ENCODE results near the gene TSC22D3. TPM values are rescaled to one million over a fixed set of nuclear protein-coding genes. Genes with fewer than 3 reads are reported as not detected.

TSC22D3 gene
- total RNA-seq, 2 donors from 2014 or later = 9.9 to 10.5 TPM

- TF ChIP-seq, protein P1, sequence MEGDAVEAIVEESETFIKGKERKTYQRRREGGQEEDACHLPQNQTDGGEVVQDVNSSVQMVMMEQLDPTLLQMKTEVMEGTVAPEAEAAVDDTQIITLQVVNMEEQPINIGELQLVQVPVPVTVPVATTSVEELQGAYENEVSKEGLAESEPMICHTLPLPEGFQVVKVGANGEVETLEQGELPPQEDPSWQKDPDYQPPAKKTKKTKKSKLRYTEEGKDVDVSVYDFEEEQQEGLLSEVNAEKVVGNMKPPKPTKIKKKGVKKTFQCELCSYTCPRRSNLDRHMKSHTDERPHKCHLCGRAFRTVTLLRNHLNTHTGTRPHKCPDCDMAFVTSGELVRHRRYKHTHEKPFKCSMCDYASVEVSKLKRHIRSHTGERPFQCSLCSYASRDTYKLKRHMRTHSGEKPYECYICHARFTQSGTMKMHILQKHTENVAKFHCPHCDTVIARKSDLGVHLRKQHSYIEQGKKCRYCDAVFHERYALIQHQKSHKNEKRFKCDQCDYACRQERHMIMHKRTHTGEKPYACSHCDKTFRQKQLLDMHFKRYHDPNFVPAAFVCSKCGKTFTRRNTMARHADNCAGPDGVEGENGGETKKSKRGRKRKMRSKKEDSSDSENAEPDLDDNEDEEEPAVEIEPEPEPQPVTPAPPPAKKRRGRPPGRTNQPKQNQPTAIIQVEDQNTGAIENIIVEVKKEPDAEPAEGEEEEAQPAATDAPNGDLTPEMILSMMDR (conservative IDR thresholded peaks at IDR 0.05) = no peak
- no peak overlapping the region for H3K4me3 Mint-ChIP-seq
- 93 to 98% methylated on average over 3 to 8 of the region's 9 CpGs for WGBS, 2 experiments (ENCODE audit: insufficient coverage in 1 of 2, insufficient read length in 1 of 2)
Measured at GRCh38 chrX:107721318-107721717, 54.3 kb downstream of the TSC22D3 start.

GRCh38 chrX:107718156-107718621 lies 57.4 kb downstream of the TSC22D3 start:
- Histone ChIP-seq H3K4me3 (ENCODE audit: low read length) (no peak overlapping the region), H3K27ac (ENCODE audit: low read depth, low read length) (no peak overlapping the region), H3K36me3 (ENCODE audit: control insufficient read depth, insufficient read depth, low read length) (no peaks in the 10 kb centered on the region), H3K4me1 (ENCODE audit: control insufficient read depth, insufficient read depth, low read length) (no peaks in the 10 kb centered on the region), H3K9ac (ENCODE audit: extremely low read depth, low read length, poor library complexity, severe bottlenecking) (no peak overlapping the region), H3K9me3 (ENCODE audit: control insufficient read depth, low read length) (no peaks in the 10 kb centered on the region), H3K27me3 (ENCODE audit: control insufficient read depth, insufficient read depth, low read length, poor library complexity, severe bottlenecking) (peaks cover 14% of the 10 kb centered on the region)
- 56 to 100% methylated on average over 1 to 3 of the region's 3 CpGs for WGBS, 2 experiments (ENCODE audit: insufficient coverage in 1 of 2, insufficient read length in 1 of 2)
- peaks cover 15% of the 10 kb centered on the region for H3K4me1 Mint-ChIP-seq
- no peaks in the 10 kb centered on the region for H3K9me3 Mint-ChIP-seq
- no peaks in the 10 kb centered on the region for H3K36me3 Mint-ChIP-seq (ENCODE audit: low read depth)
- no peak overlapping the region for H3K27ac Mint-ChIP-seq
- peaks cover 48% of the 10 kb centered on the region for H3K27me3 Mint-ChIP-seq (ENCODE audit: insufficient read depth)
- TF ChIP-seq, protein P1 (conservative IDR thresholded peaks at IDR 0.05) = peak; percentile 87
- no peak overlapping the region for H3K4me3 Mint-ChIP-seq
- peak; percentile 95 for DNase-seq

More at GRCh38 chrX:107721318-107721717, 54.3 kb downstream of the TSC22D3 start:
- DNase-seq = no peak
- Mint-ChIP-seq H3K36me3 (ENCODE audit: low read depth) (no peaks in the 10 kb centered on the region), H3K27me3 (ENCODE audit: insufficient read depth) (peaks cover 50% of the 10 kb centered on the region), H3K27ac (no peak overlapping the region), H3K4me1 (peaks cover 15% of the 10 kb centered on the region), H3K9me3 (no peaks in the 10 kb centered on the region)
- Histone ChIP-seq H3K4me3 (ENCODE audit: low read length) (no peak overlapping the region), H3K9me3 (ENCODE audit: control insufficient read depth, low read length) (no peaks in the 10 kb centered on the region), H3K27ac (ENCODE audit: low read depth, low read length) (no peak overlapping the region), H3K27me3 (ENCODE audit: control insufficient read depth, insufficient read depth, low read length, poor library complexity, severe bottlenecking) (peaks cover 4% of the 10 kb centered on the region), H3K9ac (ENCODE audit: extremely low read depth, low read length, poor library complexity, severe bottlenecking) (no peak overlapping the region), H3K36me3 (ENCODE audit: control insufficient read depth, insufficient read depth, low read length) (no peaks in the 10 kb centered on the region), H3K4me1 (ENCODE audit: control insufficient read depth, insufficient read depth, low read length) (no peaks in the 10 kb centered on the region)

DNA sequence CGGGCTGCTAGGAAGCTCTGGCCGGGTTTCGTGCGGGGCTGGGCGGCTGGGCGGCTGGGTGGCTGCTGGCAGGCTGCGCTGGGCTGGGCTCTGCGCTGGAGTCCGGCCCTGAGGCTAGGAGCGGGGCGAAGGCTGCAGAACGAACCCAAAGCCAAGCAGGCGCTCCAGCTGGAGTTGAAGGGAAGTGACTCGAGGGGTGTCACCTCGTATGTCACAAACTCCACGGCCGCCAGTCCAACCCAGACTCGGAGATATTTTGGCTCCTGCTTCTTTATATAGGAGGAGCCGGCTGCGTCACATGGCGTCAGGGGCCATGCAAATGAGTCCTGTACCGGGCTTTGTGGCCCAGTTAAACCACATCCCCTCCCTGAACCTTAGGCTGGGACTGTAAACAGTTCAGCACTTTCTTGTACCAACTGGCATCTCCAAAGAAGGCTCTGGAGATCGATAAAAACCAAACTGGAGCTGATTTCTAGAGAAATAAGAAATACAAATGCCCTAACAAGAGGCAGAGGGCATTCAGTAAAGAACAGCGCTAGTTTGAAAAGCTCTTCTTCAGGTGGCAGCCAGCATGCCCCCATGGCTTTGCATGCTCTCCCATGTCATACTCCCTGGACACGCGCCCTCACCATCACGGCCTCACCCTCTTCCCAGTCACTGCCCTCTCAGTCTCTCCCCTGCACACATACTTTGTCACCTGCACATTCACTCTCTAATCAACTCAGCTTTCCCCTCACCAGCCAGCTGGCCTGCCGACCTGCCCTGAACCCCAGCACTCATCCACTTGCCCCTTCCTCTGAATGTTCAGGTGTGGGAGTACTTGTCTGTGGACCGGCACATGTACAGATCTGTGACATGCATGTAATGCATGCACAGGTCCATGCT lies 58.5 kb downstream of the TSC22D3 start:
- no peaks in the 10 kb centered on the region for H3K36me3 Mint-ChIP-seq (ENCODE audit: low read depth)
- H3K4me1 Mint-ChIP-seq = peaks cover 15% of the 10 kb centered on the region
- DNase-seq = peak; percentile 93
- Histone ChIP-seq H3K9ac (ENCODE audit: extremely low read depth, low read length, poor library complexity, severe bottlenecking) (peak overlapping the region; percentile 3), H3K27me3 (ENCODE audit: control insufficient read depth, insufficient read depth, low read length, poor library complexity, severe bottlenecking) (peaks cover 14% of the 10 kb centered on the region), H3K4me1 (ENCODE audit: control insufficient read depth, insufficient read depth, low read length) (no peaks in the 10 kb centered on the region), H3K4me3 (ENCODE audit: low read length) (peak overlapping the region; percentile 73), H3K27ac (ENCODE audit: low read depth, low read length) (peak overlapping the region; percentile 49), H3K9me3 (ENCODE audit: control insufficient read depth, low read length) (no peaks in the 10 kb centered on the region), H3K36me3 (ENCODE audit: control insufficient read depth, insufficient read depth, low read length) (no peaks in the 10 kb centered on the region)
- TF ChIP-seq, protein P1 (conservative IDR thresholded peaks at IDR 0.05) = no peak
- 23% methylated on average over 29 of the region's 29 CpGs; no CpG with 5 or more reads in 1 of the 2 experiments for WGBS, 2 experiments (ENCODE audit: insufficient coverage in 1 of 2, insufficient read length in 1 of 2)
- H3K9me3 Mint-ChIP-seq = no peaks in the 10 kb centered on the region
- H3K27me3 Mint-ChIP-seq (ENCODE audit: insufficient read depth) = peaks cover 47% of the 10 kb centered on the region
- H3K4me3 Mint-ChIP-seq = peak overlapping the region; percentile 65
- H3K27ac Mint-ChIP-seq = no peak overlapping the region

All from endodermal cell (in vitro differentiated cells).